Hypothalamus (tissue), 51 donors: ENCODE data around the gene SDHAF2.
"Not testable (repeated sequence)": the region's sequence is repeated elsewhere in the genome, so short reads cannot be mapped to it uniquely, and the experiment has no call there.

Experiments used
- DNase-seq, 51 donors: peaks; one replicate each; lab custom pipeline; 2025; lab: John Stamatoyannopoulos, UW

The SDHAF2 gene

GRCh38 chr11:61429691-61430582, at the start of gene SDHAF2, which contains the start of gene CPSF7:
Gene SDHAF2, plus strand, starts transcription at chr11:61430124. Its CDS starts 23 bp downstream, at chr11:61430147.
Gene CPSF7, minus strand, starts transcription at chr11:61429975. Its CDS starts 740 bp downstream, at chr11:61429235.
- DNase-seq = peak; percentile 73 to 99 (median 94)

DNA sequence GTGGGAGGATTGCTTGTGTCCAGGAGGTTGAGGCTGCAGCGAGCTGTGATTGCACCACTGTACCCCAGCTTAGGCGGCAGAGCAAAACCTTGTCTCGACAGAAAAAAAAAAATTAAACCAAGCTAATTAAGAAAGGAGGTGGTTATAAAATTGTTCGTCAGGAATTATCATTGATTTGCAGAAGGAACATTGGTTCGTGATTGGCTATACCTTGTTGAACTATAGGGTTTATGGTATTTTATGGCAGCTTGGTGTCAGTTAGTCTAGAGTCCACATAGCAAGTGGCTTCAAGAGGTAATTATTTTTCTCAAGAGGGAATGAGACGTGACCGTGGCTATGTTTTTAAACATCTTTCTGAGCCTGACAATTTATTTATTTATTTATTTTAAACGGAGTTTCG, 49.0 kb upstream of the SDHAF2 start:
- no peak for DNase-seq

- not testable (repeated sequence) for DNase-seq
These were observed 46.1 kb upstream of the SDHAF2 start for GRCh38 chr11:61383859-61384258.

- DNase-seq = no peak
These were observed 45.4 kb upstream of the SDHAF2 start for GRCh38 chr11:61384271-61385242.

GRCh38 chr11:61390161-61390560, 39.8 kb upstream of the SDHAF2 start:
- DNase-seq = no peak

DNA sequence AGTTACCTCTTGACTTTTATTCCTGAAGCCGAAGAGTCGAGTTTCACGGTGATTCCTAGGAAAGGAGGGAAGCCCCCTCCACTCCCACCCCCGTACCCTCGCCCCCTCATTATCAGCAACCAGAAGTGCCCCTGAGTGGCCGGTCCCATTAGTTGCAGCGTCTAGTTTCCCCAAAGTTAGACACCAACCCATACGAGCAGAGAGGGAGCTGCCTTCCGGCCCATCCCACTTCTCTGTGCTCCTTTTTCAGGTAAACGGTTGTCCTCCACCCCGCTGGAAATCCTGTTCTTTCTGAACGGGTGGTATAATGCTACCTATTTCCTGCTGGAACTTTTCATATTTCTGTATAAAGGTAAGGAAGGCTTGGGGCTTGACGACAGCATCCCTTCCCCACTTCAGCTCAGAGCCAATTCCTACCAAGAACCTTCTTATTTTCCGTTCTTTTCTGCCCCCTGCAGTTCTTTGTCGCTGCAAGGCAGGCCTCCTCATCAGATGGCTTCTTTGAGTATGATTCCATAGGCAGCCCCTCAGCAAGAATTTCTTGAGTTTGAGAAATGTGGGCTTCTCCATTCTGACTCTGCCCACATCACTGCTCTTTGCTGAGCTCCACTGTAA, 36.8 kb upstream of the SDHAF2 start:
- DNase-seq = peak in 3 of 51 donors; percentile 24 to 33 (median 26)

GRCh38 chr11:61401173-61401572, 28.8 kb upstream of the SDHAF2 start:
- DNase-seq = no peak

- no peak for DNase-seq
These were observed 28.4 kb upstream of the SDHAF2 start for GRCh38 chr11:61401573-61401972.

- DNase-seq = no peak
These were observed 26.3 kb upstream of the SDHAF2 start for GRCh38 chr11:61403658-61404057.

DNA sequence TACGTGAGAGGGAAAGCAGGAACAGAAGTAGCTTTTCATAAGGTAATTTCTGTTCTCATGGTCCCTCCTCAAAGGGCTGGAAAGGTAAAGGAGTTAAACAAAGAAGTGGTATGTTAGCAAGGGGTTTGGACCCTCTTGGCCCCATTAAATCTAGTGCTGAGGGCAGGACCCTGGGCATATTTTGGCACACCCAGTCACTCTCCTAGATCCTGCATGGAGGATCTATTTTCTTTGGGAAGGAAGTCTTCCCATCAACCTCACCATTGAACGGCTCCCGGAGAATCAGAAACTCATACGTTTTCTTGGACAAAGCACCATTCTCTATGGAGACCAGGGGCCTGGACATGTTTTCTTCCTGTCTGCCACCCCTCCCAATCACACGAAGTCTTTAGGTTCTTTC, 25.8 kb upstream of the SDHAF2 start:
- no peak for DNase-seq

- DNase-seq = no peak
These were observed 25.3 kb upstream of the SDHAF2 start for GRCh38 chr11:61404641-61405040.

GRCh38 chr11:61406067-61406466, 23.9 kb upstream of the SDHAF2 start:
- peak in 16 of 51 donors; percentile 3 to 58 (median 29) for DNase-seq

DNA sequence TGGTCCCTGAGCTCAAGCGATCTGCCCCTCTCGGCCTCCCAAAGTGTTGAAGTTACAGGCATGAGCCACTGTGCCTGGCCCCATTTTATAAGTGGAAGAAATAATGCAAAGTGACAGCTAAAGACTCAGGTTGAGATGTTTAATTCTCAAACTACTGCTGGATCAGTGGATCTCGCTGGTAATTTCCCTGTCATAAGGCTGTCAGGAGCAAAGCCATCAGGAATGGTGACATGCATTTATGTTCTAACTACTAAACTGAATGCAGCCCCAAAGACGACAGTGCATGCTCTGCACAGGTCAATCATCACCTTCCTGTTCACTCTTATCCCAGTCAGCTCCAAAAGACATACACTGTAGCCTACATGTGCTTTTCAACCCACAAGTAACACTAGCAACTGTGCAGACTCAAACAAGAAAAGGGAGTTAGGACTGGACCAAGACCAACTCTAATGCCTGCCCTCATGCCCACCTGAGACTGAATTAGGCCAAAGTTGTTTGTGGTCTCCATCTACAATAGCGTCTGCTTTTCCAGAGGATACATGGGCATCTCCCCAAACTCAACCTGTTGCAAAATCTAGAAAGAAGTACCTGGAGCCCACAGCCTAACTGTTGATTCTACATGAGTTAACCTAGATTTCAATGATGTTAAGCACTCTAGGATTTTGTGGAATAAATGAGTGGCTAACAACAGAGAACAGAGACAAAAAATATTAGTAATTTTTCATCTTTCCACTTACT, 22.8 kb upstream of the SDHAF2 start:
- DNase-seq = no peak

GRCh38 chr11:61411589-61411988, 18.3 kb upstream of the SDHAF2 start:
- no peak for DNase-seq

GRCh38 chr11:61413496-61413895, 16.4 kb upstream of the SDHAF2 start:
- no peak for DNase-seq

- no peak for DNase-seq
These were observed 15.4 kb upstream of the SDHAF2 start for GRCh38 chr11:61414547-61414946.

- DNase-seq = no peak
These were observed 14.5 kb upstream of the SDHAF2 start for GRCh38 chr11:61415381-61415780.

- no peak for DNase-seq
These were observed 13.0 kb upstream of the SDHAF2 start for GRCh38 chr11:61416941-61417340.

DNA sequence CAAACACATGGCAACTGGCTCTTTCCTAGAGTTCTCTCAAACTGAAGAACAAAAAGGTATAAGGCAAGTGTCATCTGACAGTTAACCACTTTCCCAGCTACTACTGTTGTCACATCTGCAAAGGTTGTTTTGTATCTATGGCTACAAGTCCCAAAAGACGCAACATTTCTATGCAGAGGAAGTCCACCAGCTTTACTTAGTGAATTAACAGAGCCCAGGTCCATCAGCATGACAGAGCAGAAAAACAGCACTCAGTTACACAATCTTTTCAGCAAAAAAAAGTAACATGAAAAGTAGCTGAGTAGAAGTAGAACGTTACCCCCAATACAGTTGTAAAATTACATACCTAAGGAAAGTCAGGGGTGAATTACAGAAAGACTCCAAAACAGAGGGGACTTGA, 12.3 kb upstream of the SDHAF2 start:
- no peak for DNase-seq

DNA sequence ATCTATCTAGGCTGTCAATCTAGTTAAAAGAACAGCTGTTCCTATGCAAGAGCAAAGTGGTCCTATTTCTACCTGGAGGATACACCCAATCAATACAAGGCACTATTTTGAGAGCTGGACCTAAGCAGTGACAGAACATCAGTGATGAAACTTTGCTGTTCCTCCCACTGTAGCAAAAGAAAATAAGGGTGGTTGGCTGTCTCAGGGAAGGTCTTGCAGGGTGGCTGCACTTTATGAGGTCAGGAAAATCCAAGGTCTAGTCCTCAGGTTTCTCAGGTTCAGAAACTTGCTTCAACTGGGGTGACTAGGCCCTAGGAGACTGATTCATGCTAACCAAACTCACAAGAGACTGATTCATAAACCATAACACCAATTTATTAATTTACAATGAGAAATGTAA, 11.8 kb upstream of the SDHAF2 start:
- DNase-seq = no peak
